Osteoblast (primary cell): ENCODE data around the gene IL22RA1. TPM values are rescaled to one million over a fixed set of nuclear protein-coding genes. Genes with fewer than 3 reads are reported as not detected.
A peak's percentile ranks its signal among the peaks of the same experiment; 100 is the strongest.

ENCODE experiments used
- DNase-seq: peaks from one replicate; pipeline ENCODE4 v3.0.0; 2011; ENCODE audit warnings: low spot score, mixed read lengths; ENCODE audit not compliant: insufficient read length; ENCODE audit errors: missing footprints
- H2AFZ ChIP-seq: 2 replicates; pipeline ENCODE4 v1.6.0; 2011; ENCODE audit warnings: mild to moderate bottlenecking, low read length
- H3K27ac ChIP-seq: 2 replicates; pipeline ENCODE4 v1.5.1; 2011; ENCODE audit warnings: mild to moderate bottlenecking, low read depth, low read length, moderate library complexity
- H3K27me3 ChIP-seq: 2 replicates; pipeline ENCODE4 v1.6.0; 2012; ENCODE audit warnings: mild to moderate bottlenecking, control low read depth, inconsistent platforms, low read length, moderate library complexity; ENCODE audit not compliant: insufficient read depth
- H3K36me3 ChIP-seq: 2 replicates; pipeline ENCODE4 v1.5.1; 2011; ENCODE audit warnings: mild to moderate bottlenecking, low read length, control low read depth, moderate library complexity; ENCODE audit not compliant: insufficient read depth
- H3K4me1 ChIP-seq: 2 replicates; pipeline ENCODE4 v1.5.1; 2011; ENCODE audit warnings: mild to moderate bottlenecking, low read length, control low read depth, moderate library complexity; ENCODE audit not compliant: insufficient read depth
- H3K4me2 ChIP-seq: 2 replicates; pipeline ENCODE4 v1.6.0; 2011; ENCODE audit warnings: mild to moderate bottlenecking, low read length; ENCODE audit not compliant: insufficient read depth
- H3K4me3 ChIP-seq: fragments of 200-600 bp; sonication (generic); 3 replicates; pipeline ENCODE4 v1.5.1; 2012; ENCODE audit warnings: mild to moderate bottlenecking, low read length, inconsistent platforms; ENCODE audit not compliant: insufficient read depth
- H3K79me2 ChIP-seq: 2 replicates; pipeline ENCODE4 v1.6.0; 2012; ENCODE audit warnings: mild to moderate bottlenecking, low read length, control low read depth, inconsistent platforms; ENCODE audit not compliant: insufficient read depth
- H3K9me3 ChIP-seq: 2 replicates; pipeline ENCODE4 v1.5.1; 2011; ENCODE audit warnings: low read depth, low read length, control low read depth
- H4K20me1 ChIP-seq: 2 replicates; pipeline ENCODE4 v1.6.0; 2012; ENCODE audit warnings: mild to moderate bottlenecking, low read length, control low read depth; ENCODE audit not compliant: insufficient read depth
- CTCF ChIP-seq: IDR thresholded peaks from 2 replicates; pipeline ENCODE4 v1.5.1; 2011; ENCODE audit warnings: mild to moderate bottlenecking, low read depth, low read length, moderate library complexity; ENCODE audit errors: extremely low read depth
- total RNA-seq: library from RNA; depleted of rRNA; stranded (reverse); fragments of >200 nt; gene quantifications from 2 replicates; pipeline ENCODE4 v1.2.3, GENCODE V29; 2012

The IL22RA1 gene
- total RNA-seq, 1 donor, result under 0.01 TPM

DNA sequence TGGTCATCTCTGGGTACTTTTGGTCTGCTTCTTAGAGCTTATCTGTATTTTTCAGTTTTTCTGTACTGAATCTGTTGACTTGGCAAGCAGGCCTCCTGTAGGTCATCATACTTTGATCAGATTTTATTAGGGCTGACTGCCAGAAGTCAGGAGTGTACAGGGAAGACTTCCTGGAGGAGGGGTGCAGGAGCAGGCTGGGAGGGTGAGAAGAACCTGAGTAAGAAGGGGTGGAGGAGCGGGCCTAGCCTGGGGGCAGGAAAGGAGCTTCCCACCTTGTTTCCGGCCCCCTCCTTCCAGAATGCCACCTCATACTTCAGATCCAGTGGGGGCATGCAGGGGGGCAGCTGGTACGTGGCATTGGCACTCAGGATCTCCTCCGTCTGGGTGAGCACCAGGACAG lies 18.3 kb upstream of the IL22RA1 start:
- DNase-seq, result no peak
- no peak for TF ChIP-seq CTCF
- H3K4me1 ChIP-seq, result no peaks in the 10 kb centered on the region
- no peaks in the 10 kb centered on the region for H3K9me3 ChIP-seq
- no peak overlapping the region for H3K4me3 ChIP-seq
- H3K4me2 ChIP-seq, result no peak overlapping the region
- H4K20me1 ChIP-seq, result no peaks in the 10 kb centered on the region
- H3K27ac ChIP-seq, result no peak overlapping the region
- H3K27me3 ChIP-seq, result peaks cover 28% of the 10 kb centered on the region
- H3K79me2 ChIP-seq, result no peaks in the 10 kb centered on the region
- H3K36me3 ChIP-seq, result no peaks in the 10 kb centered on the region
- no peak overlapping the region for H2AFZ ChIP-seq

- H3K27ac ChIP-seq, result no peak overlapping the region
- H3K4me1 ChIP-seq, result no peaks in the 10 kb centered on the region
- no peak overlapping the region for H2AFZ ChIP-seq
- H3K9me3 ChIP-seq, result no peaks in the 10 kb centered on the region
- H3K79me2 ChIP-seq, result no peaks in the 10 kb centered on the region
- H3K4me3 ChIP-seq, result no peak overlapping the region
- no peaks in the 10 kb centered on the region for H4K20me1 ChIP-seq
- no peaks in the 10 kb centered on the region for H3K36me3 ChIP-seq
- H3K27me3 ChIP-seq, result peaks cover 29% of the 10 kb centered on the region
- DNase-seq, result no peak
- no peak overlapping the region for H3K4me2 ChIP-seq
- no peak for TF ChIP-seq CTCF
Measured at GRCh38 chr1:24159366-24159765, 16.4 kb upstream of the IL22RA1 start.

DNA sequence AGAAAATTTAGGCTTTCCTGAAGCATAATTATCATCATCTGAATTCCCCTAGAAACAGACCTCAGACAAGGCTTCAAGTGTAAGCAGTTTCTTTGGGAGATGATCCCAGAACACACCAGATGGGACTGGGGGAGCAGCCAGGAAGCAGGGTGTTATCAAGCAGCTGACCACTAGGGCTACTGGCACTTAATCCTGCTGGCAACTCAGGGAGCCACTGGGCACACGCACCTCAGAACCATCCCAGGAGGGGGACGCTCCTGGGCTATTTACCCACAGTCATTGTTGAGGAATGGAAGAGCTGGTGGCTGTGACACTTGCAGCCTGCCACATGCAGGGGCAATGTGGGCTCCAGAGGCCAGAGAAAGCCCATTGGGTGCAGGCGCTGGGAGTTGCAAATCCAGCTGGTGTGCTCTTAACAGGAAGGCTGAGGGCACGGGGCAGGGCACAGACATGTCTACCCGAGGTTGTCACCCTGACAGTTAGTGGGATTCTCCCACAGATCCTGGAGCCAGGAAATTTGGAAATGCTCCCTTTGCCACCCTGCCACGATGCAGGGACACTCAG lies 15.1 kb upstream of the IL22RA1 start:
- no peaks in the 10 kb centered on the region for H3K36me3 ChIP-seq
- H3K79me2 ChIP-seq, result no peaks in the 10 kb centered on the region
- no peak overlapping the region for H3K4me3 ChIP-seq
- no peak overlapping the region for H2AFZ ChIP-seq
- peak; percentile 53 for TF ChIP-seq CTCF
- no peak for DNase-seq
- H4K20me1 ChIP-seq, result no peaks in the 10 kb centered on the region
- H3K27ac ChIP-seq, result no peak overlapping the region
- no peaks in the 10 kb centered on the region for H3K4me1 ChIP-seq
- H3K9me3 ChIP-seq, result no peaks in the 10 kb centered on the region
- no peak overlapping the region for H3K4me2 ChIP-seq
- peaks cover 22% of the 10 kb centered on the region for H3K27me3 ChIP-seq

DNA sequence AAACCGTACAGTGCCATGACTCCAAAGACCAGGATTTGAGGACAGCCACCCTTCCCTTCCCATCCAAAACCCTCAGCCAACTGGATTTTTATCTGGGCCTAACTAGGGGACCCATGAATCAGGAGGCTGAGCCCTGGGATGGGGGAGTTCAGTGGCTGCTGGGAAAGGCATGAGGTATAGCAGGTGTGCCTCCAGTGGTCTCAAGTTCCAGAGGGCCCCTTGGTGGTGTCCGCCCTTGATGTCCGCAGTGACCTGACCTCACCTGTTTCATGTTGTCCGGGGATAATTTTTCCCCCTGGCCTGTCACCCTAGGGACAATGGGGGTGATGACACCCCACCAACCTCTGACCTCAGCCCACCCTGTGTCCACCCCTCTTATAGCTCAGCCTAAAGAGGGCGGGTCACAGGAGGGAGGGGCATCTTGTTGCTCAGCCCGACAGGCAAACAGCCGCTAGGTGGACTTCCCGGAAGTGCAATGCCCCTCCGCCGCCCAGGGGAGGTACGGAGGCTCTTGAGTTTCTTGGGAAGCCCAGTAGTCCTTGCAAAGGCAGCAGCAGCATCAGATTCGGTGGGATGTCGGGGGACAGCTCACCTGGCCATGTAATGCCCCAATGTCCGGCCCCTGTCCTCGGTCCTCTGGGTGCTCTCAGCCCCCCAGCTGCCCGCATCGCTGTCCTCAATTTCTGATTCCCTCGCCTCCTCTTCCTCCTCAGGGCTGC lies 13.8 kb upstream of the IL22RA1 start:
- H4K20me1 ChIP-seq, result no peaks in the 10 kb centered on the region
- H3K4me1 ChIP-seq, result no peaks in the 10 kb centered on the region
- no peak for DNase-seq
- H3K4me3 ChIP-seq, result no peak overlapping the region
- H3K79me2 ChIP-seq, result no peaks in the 10 kb centered on the region
- no peak overlapping the region for H2AFZ ChIP-seq
- H3K9me3 ChIP-seq, result no peaks in the 10 kb centered on the region
- no peak overlapping the region for H3K4me2 ChIP-seq
- no peak overlapping the region for H3K27ac ChIP-seq
- H3K36me3 ChIP-seq, result no peaks in the 10 kb centered on the region
- TF ChIP-seq CTCF, result no peak
- H3K27me3 ChIP-seq, result peaks cover 31% of the 10 kb centered on the region
